A549 treated with AZD2906 at 1 μM for 4 hours (cell line): ENCODE results near the gene SH2D7. TPM values are rescaled to one million over a fixed set of nuclear protein-coding genes. Genes with fewer than 3 reads are reported as not detected.

Experiments
- total RNA-seq: library from RNA; stranded (reverse); fragments of 200-300 nt; extraction: Qiagen RNA extraction; gene quantifications from 5 replicates; pipeline ENCODE4 v1.2.3, GENCODE V29; 2022

SH2D7 gene
- not detected in 5 replicates for total RNA-seq

DNA sequence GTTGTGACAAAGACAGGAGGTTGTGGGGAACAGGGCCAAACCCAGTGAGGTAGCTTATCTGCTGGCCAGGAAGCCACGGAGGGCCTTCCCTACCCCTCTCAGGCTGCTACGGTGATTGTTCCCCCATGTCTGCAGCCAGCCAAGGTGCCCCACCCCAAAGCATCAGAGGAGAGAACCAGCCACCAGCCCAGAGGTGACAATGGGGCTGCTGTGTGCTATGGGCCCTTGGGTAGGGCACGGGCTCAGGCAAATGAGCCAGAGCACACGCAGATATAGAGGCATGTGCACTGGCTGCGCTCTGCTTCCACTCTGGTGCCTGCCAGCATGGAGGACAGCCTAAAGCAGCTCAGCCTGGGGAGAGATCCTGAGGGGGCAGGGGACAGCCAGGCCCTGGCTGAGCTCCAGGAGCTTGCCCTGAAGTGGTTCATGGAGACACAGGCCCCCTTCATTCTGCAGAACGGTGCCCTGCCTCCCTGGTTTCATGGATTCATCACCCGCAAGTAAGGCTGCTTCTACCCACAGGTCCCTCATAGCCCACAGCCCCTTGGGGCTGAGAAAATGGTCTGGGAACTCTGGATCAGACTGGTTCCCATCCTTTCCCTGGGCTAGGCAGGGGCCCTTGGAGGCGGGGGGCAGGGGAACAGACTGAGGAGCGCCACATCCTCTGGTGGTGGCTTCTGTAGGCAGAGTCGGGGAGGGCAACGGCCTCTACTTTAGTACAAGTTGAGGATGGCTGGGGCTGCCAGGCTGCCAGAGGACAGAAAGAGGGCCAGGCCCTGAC, at the start of gene SH2D7:
Gene SH2D7 (plus strand): TSS at position 301 of the 781 bp plus-strand sequence. CDS start 24 bp downstream, at position 325.

GRCh38 chr15:78077053-78077870, 15.1 kb upstream of the SH2D7 start, which contains the start of gene TBC1D2B:
Gene TBC1D2B (minus strand): TSS chr15:78077711. CDS start chr15:78077652, 59 bp downstream.

GRCh38 chr15:78131295-78132061, 39.1 kb downstream of the SH2D7 start, which contains the start of gene CIB2:
Gene CIB2 (minus strand): TSS chr15:78131445. CDS start chr15:78131215, 230 bp downstream.

GRCh38 chr15:78149068-78149804, 56.9 kb downstream of the SH2D7 start, which contains the start of gene IDH3A:
Gene IDH3A (plus strand): TSS chr15:78149362. CDS start chr15:78149404, 42 bp downstream.

Other genes starting within 250 kb of the SH2D7 start
- gene TBC1D2B, start 14.8 kb upstream of the SH2D7 start, total RNA-seq = 14.6 to 17.6 TPM (median 15.7 TPM) in 5 replicates
- gene CIB2, start 38.9 kb downstream of the SH2D7 start, total RNA-seq = 24.4 to 28.2 TPM (median 28.0 TPM) in 5 replicates
- gene IDH3A, start 56.8 kb downstream of the SH2D7 start, total RNA-seq = 63.4 to 90.4 TPM (median 64.7 TPM) in 5 replicates
- gene ACSBG1, start 142.0 kb downstream of the SH2D7 start, total RNA-seq = 0.10 to 0.48 TPM (median 0.26 TPM) in 5 replicates
- gene DNAJA4, start 172.0 kb downstream of the SH2D7 start, total RNA-seq = 0.06 to 0.11 TPM (median 0.10 TPM) in 3 of 5 replicates, not detected in the others
- 79.3 to 124 TPM (median 84.3 TPM) in 5 replicates for gene SKIC8, start 207.0 kb downstream of the SH2D7 start, total RNA-seq
- gene CRABP1, start 247.8 kb downstream of the SH2D7 start, total RNA-seq = 0.98 to 2.4 TPM (median 1.8 TPM) in 5 replicates